ENCODE data around the gene HPS1. TPM values are rescaled to one million over a fixed set of nuclear protein-coding genes. Genes with fewer than 3 reads are reported as not detected.

Gene HPS1
- total RNA-seq, 2 donors from 2014 or later, result 39.6 to 43.3 TPM

DNA sequence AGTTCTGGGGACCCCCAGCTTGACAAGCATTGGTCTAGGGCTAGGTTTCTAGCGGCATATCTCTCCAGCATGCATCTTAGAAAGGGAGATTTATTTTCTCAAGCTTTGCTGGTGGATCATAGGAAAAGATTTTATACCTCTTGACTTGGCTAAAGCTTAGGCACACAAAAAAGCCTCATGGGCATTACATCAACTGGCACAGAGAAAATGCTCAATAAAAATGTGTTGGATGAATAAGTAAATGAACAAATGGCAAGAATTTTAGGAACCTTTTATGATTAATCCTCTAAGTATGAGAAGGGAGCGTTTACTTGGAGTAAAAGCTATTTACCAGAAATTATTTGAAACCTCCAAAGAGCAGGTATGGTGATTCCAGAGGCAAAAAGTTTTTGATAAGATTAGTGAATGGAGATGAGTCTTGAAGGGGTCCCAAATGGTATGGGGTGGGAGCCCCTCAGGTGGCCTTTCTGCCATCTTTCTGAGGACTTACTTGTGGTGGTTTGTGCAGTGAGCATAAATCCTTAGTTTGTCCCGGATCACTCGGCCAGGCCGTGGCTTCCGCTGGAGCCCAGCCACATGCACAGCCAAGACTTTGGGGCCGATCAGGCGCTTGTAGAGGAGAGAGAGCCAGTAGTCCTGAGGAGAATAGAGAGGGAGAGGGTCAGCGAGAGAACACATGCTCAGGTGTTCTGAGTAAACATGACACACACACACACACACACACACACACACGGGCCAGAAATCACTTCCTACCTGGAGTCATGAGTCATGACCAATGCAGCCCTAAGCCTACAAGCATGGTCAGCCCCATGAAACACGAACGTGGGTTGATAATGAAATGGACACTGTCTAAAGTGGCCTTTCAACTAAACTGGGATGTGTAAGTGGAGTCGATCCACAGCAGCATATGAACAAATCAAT is 43.1 kb upstream of the HPS1 start:
- H3K27ac Mint-ChIP-seq, result no peak overlapping the region
- peaks cover 2% of the 10 kb centered on the region for H3K27me3 Mint-ChIP-seq (ENCODE audit: insufficient read depth)
- H3K27ac ChIP-seq (ENCODE audit: low read depth, low read length), result no peak overlapping the region
- H3K9ac ChIP-seq (ENCODE audit: extremely low read depth, low read length, poor library complexity, severe bottlenecking), result no peak overlapping the region
- TF ChIP-seq, protein P1, sequence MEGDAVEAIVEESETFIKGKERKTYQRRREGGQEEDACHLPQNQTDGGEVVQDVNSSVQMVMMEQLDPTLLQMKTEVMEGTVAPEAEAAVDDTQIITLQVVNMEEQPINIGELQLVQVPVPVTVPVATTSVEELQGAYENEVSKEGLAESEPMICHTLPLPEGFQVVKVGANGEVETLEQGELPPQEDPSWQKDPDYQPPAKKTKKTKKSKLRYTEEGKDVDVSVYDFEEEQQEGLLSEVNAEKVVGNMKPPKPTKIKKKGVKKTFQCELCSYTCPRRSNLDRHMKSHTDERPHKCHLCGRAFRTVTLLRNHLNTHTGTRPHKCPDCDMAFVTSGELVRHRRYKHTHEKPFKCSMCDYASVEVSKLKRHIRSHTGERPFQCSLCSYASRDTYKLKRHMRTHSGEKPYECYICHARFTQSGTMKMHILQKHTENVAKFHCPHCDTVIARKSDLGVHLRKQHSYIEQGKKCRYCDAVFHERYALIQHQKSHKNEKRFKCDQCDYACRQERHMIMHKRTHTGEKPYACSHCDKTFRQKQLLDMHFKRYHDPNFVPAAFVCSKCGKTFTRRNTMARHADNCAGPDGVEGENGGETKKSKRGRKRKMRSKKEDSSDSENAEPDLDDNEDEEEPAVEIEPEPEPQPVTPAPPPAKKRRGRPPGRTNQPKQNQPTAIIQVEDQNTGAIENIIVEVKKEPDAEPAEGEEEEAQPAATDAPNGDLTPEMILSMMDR (conservative IDR thresholded peaks at IDR 0.05), result no peak
- WGBS, 2 experiments (ENCODE audit: insufficient coverage in 1 of 2, insufficient read length in 1 of 2), result 94 to 96% methylated on average over 8 to 12 of the region's 13 CpGs
- H3K4me1 ChIP-seq (ENCODE audit: control insufficient read depth, insufficient read depth, low read length), result no peaks in the 10 kb centered on the region
- no peak overlapping the region for H3K4me3 ChIP-seq (ENCODE audit: low read length)
- no peaks in the 10 kb centered on the region for H3K36me3 ChIP-seq (ENCODE audit: control insufficient read depth, insufficient read depth, low read length)
- H3K9me3 ChIP-seq (ENCODE audit: control insufficient read depth, low read length), result peaks cover under 1% of the 10 kb centered on the region
- no peak overlapping the region for H3K4me3 Mint-ChIP-seq
- peaks cover 3% of the 10 kb centered on the region for H3K9me3 Mint-ChIP-seq
- no peaks in the 10 kb centered on the region for H3K4me1 Mint-ChIP-seq
- no peak for DNase-seq
- H3K36me3 Mint-ChIP-seq (ENCODE audit: low read depth), result no peaks in the 10 kb centered on the region
- H3K27me3 ChIP-seq (ENCODE audit: control insufficient read depth, insufficient read depth, low read length, poor library complexity, severe bottlenecking), result no peaks in the 10 kb centered on the region

DNA sequence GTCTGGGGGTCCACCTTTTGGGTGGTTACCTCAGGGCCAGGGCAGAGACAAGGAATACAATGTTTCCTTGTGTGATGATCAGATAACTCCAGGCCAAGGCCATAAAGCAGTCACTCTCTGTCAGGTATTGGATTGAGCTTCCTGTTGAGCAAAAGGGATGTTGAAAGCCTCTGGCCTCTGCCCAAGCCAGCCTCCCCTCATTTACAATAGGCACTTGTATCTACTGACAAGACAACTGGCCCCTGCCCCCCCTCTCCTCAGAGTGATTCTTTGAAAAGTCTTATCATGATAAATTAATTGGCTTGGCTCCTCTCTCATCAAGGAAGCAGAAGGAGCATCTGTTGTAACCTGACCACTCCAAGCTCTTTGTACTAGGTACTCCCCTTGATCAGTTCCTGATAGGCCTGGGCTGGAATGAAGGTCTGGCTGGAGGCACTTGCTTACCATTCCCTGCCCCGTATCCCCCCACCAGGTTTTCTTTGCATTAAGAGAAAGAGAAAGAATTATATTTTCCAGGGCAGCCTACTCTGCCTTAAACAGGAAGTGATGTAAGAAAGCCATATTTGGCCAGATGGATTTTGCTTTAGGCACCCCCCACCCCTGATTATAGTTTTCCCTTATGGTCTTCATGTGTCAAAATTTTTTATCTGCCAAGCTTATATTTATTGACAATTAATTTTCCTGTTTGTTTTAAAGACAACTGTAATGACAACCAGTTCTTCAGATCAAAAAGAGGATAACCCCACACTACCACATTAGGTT is 42.1 kb upstream of the HPS1 start:
- Mint-ChIP-seq H3K36me3 (ENCODE audit: low read depth) (no peaks in the 10 kb centered on the region), H3K9me3 (peaks cover 5% of the 10 kb centered on the region), H3K4me3 (no peak overlapping the region), H3K27me3 (ENCODE audit: insufficient read depth) (peaks cover 2% of the 10 kb centered on the region), H3K27ac (no peak overlapping the region), H3K4me1 (no peaks in the 10 kb centered on the region)
- no peak overlapping the region for H3K4me3 ChIP-seq (ENCODE audit: low read length)
- whole genome bisulfite sequencing, 2 experiments (ENCODE audit: insufficient coverage in 1 of 2, insufficient read length in 1 of 2), result 80 to 100% methylated on average over 1 of the region's 1 CpG
- no peak for DNase-seq
- no peak overlapping the region for H3K27ac ChIP-seq (ENCODE audit: low read depth, low read length)
- H3K36me3 ChIP-seq (ENCODE audit: control insufficient read depth, insufficient read depth, low read length), result no peaks in the 10 kb centered on the region
- no peaks in the 10 kb centered on the region for H3K4me1 ChIP-seq (ENCODE audit: control insufficient read depth, insufficient read depth, low read length)
- no peak overlapping the region for H3K9ac ChIP-seq (ENCODE audit: extremely low read depth, low read length, poor library complexity, severe bottlenecking)
- peaks cover 3% of the 10 kb centered on the region for H3K9me3 ChIP-seq (ENCODE audit: control insufficient read depth, low read length)
- H3K27me3 ChIP-seq (ENCODE audit: control insufficient read depth, insufficient read depth, low read length, poor library complexity, severe bottlenecking), result no peaks in the 10 kb centered on the region
- TF ChIP-seq, protein P1 (conservative IDR thresholded peaks at IDR 0.05), result no peak

DNA sequence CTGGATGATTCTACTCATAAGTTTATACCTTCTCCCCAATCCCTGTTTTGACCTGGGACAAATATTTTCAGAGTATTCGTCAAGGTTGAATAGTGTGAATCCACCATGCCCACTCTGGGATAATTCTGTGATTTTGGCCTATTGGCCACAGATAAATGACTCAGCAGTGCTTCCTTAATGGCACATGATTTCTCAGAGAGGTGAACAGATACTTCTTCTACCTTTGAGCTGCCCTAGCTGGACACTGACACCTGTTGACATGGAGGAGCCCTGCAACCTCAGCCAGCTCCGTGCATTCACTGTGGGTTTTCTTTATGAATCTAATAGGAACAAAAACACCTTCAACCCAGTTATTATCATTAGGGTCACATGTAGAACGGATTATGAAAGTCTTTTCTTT is 40.9 kb upstream of the HPS1 start:
- Mint-ChIP-seq H3K36me3 (ENCODE audit: low read depth) (no peaks in the 10 kb centered on the region), H3K4me1 (no peaks in the 10 kb centered on the region), H3K9me3 (peaks cover 6% of the 10 kb centered on the region), H3K27ac (no peak overlapping the region), H3K4me3 (no peak overlapping the region), H3K27me3 (ENCODE audit: insufficient read depth) (peaks cover 2% of the 10 kb centered on the region)
- Histone ChIP-seq H3K27me3 (ENCODE audit: control insufficient read depth, insufficient read depth, low read length, poor library complexity, severe bottlenecking) (no peaks in the 10 kb centered on the region), H3K9ac (ENCODE audit: extremely low read depth, low read length, poor library complexity, severe bottlenecking) (no peak overlapping the region), H3K9me3 (ENCODE audit: control insufficient read depth, low read length) (peaks cover 10% of the 10 kb centered on the region), H3K36me3 (ENCODE audit: control insufficient read depth, insufficient read depth, low read length) (no peaks in the 10 kb centered on the region), H3K27ac (ENCODE audit: low read depth, low read length) (no peak overlapping the region), H3K4me3 (ENCODE audit: low read length) (no peak overlapping the region), H3K4me1 (ENCODE audit: control insufficient read depth, insufficient read depth, low read length) (no peaks in the 10 kb centered on the region)
- TF ChIP-seq, protein P1 (conservative IDR thresholded peaks at IDR 0.05), result peak; percentile 33
- WGBS, 2 experiments (ENCODE audit: insufficient coverage in 1 of 2, insufficient read length in 1 of 2), result 92% methylated on average over 2 to 3 of the region's 3 CpGs
- DNase-seq, result no peak

Data from endodermal cell (in vitro differentiated cells).